Stomach (tissue), 9 donors: ENCODE results near the gene PKD2L1. TPM values are rescaled to one million over a fixed set of nuclear protein-coding genes. Genes with fewer than 3 reads are reported as not detected.
"Not testable (repeated sequence)": the region's sequence is repeated elsewhere in the genome, so short reads cannot be mapped to it uniquely, and the experiment has no call there.

Experiments used
- DNase-seq, 2 donors: peaks; one replicate each; pipeline versions ENCODE4 v3.0.0 to v3.0.0-alpha.2; 2013 to 2019
- H3K27ac ChIP-seq, 5 donors: fragments of 200-600 bp in 4 of 5; sonication (generic) in 4 of 5; one replicate each; pipeline ENCODE4 v1.5.1; 2013 to 2019; ENCODE audit warnings: mild to moderate bottlenecking in 1 of 5, moderate library complexity in 1 of 5
- H3K27me3 ChIP-seq, 3 donors: fragments of 200-600 bp; sonication (generic); one replicate each; pipeline ENCODE4 v1.5.1; 2017 to 2019; ENCODE audit warnings: mixed run types in 1 of 3
- H3K36me3 ChIP-seq, 4 donors: fragments of 200-600 bp; sonication (generic); 1 replicate in 3 of 4; 2 replicates in 1 of 4; pipeline ENCODE4 v1.5.1; 2016 to 2019
- H3K4me1 ChIP-seq, 4 donors: fragments of 200-600 bp; sonication (generic); one replicate each; pipeline ENCODE4 v1.5.1; 2016 to 2019
- H3K4me3 ChIP-seq, 4 donors: fragments of 200-600 bp; sonication (generic) in 3 of 4; one replicate each; pipeline ENCODE4 v1.5.1; 2016 to 2019; ENCODE audit warnings: mild to moderate bottlenecking in 1 of 4
- H3K9me3 ChIP-seq, 4 donors: fragments of 200-600 bp; sonication (generic); one replicate each; pipeline ENCODE4 v1.5.1; 2016 to 2019
- CTCF ChIP-seq, 7 experiments: fragments of 450-650 bp in 4 of 7; fragments of 200-600 bp in 3 of 7; sonication (generic) in 3 of 7; IDR thresholded peaks; one replicate each; pipeline ENCODE4 v1.5.1; 2016 to 2019; ENCODE audit warnings: antibody characterized with exemption in 7 of 7, control low read depth in 2 of 7, mild to moderate bottlenecking in 1 of 7
- EP300 ChIP-seq: sonication (generic); formaldehyde crosslinking; IDR thresholded peaks from one replicate; pipeline ENCODE4 v1.6.1; 2017; ENCODE audit warnings: antibody characterized with exemption
- POLR2A ChIP-seq, 4 donors: fragments of 450-650 bp; IDR thresholded peaks; one replicate each; pipeline ENCODE4 v1.6.1; 2016; ENCODE audit warnings: antibody characterized with exemption in 4 of 4, control low read depth in 2 of 4, mild to moderate bottlenecking in 1 of 4, moderate library complexity in 1 of 4
- POLR2AphosphoS5 ChIP-seq, 3 donors: sonication (generic); formaldehyde crosslinking; IDR thresholded peaks; one replicate each; pipeline ENCODE4 v1.6.1; 2016; ENCODE audit warnings: antibody characterized with exemption in 3 of 3
- WGBS, 5 donors: extraction: QIAGEN DNeasy Blood & Tissue Kit in 3 of 5; methylation state at CpG; one replicate each; pipeline versions ENCODE4 v1.1.5 to v1.1.7; 2013 to 2018; 5-methylcytosine and 5-hydroxymethylcytosine counted together
- intact Hi-C: fragments of 100-400 bp; cut with DNase I; formaldehyde crosslinking; loops from one replicate; pipeline ENCODE4 v1.15.1; 2023; ENCODE audit warnings: low total_unique reads
- polyA plus RNA-seq, 3 donors: library from polyadenylated mRNA; stranded (reverse); fragments of 200-250 nt; gene quantifications; one replicate each; pipeline ENCODE4 v1.2.3, GENCODE V29; 2013
- total RNA-seq, 5 donors: library from RNA; depleted of rRNA; stranded (reverse); fragments of >200 nt; gene quantifications; one replicate each; pipeline versions ENCODE4 v1.1.0 to v1.2.3, GENCODE V29; 2014 to 2016
- donor health status: healthy with polysubstance abuse.
- donor health status: Bipolar disorder and iron deficiency.
- donor health status: healthy.

The PKD2L1 gene
- total and polyA plus RNA-seq, 8 donors, result 0.23 to 0.89 TPM; not detected in 6

- intact Hi-C loops, result no loop called here
- no peak for TF ChIP-seq POLR2AphosphoS5 (IDR thresholded peaks at IDR 0.05)
- no peak for TF ChIP-seq EP300
- TF ChIP-seq CTCF (IDR thresholded peaks at IDR 0.05), result no peak
- no peak for TF ChIP-seq POLR2A (IDR thresholded peaks at IDR 0.05)
- no peaks in the 10 kb centered on the region for H3K9me3 ChIP-seq
- no peaks in the 10 kb centered on the region for H3K36me3 ChIP-seq
- no peaks in the 10 kb centered on the region for H3K4me1 ChIP-seq
- H3K4me3 ChIP-seq, result no peak overlapping the region
- no peak overlapping the region for H3K27ac ChIP-seq
- peaks cover 0 to 40% (median 0%) of the 10 kb centered on the region in 3 donors for H3K27me3 ChIP-seq
- DNase-seq, result no peak
Measured at GRCh38 chr10:100293066-100293465, 37.0 kb downstream of the PKD2L1 start.

GRCh38 chr10:100292300-100292699 lies 37.7 kb downstream of the PKD2L1 start:
- H3K36me3 ChIP-seq, DNase-seq, H3K9me3 ChIP-seq, H3K4me3 ChIP-seq, H3K4me1 ChIP-seq, intact Hi-C loops: not testable (repeated sequence)
- 17 to 53% (median 38%) methylated on average over 4 of the region's 4 CpGs for WGBS, 5 donors
- Histone ChIP-seq H3K27me3 (peaks cover 0 to 35% (median 0%) of the 10 kb centered on the region in 3 donors), H3K27ac (peak overlapping the region in 2 of 5 donors; percentile 2 to 8)

- intact Hi-C loops, result no loop called here
- DNase-seq, result no peak
- TF ChIP-seq POLR2AphosphoS5 (IDR thresholded peaks at IDR 0.05), result no peak
- no peak for TF ChIP-seq EP300
- TF ChIP-seq POLR2A (IDR thresholded peaks at IDR 0.05), result no peak
- TF ChIP-seq CTCF (IDR thresholded peaks at IDR 0.05), result no peak
- H3K4me3 ChIP-seq, result no peak overlapping the region
- H3K27me3 ChIP-seq, result peaks cover 0 to 25% (median 0%) of the 10 kb centered on the region in 3 donors
- H3K36me3 ChIP-seq, result no peaks in the 10 kb centered on the region
- H3K9me3 ChIP-seq, result no peaks in the 10 kb centered on the region
- peaks cover 0 to 9% (median 6%) of the 10 kb centered on the region in 4 donors for H3K4me1 ChIP-seq
- 74 to 89% (median 83%) methylated on average over 3 of the region's 3 CpGs for WGBS, 5 donors
- peak overlapping the region in 3 of 5 donors; percentile 2 to 8 (median 5) for H3K27ac ChIP-seq
Measured at GRCh38 chr10:100291356-100291755, 38.7 kb downstream of the PKD2L1 start.

- Histone ChIP-seq H3K9me3 (no peaks in the 10 kb centered on the region), H3K36me3 (no peaks in the 10 kb centered on the region), H3K27me3 (peaks cover 0 to 15% (median 0%) of the 10 kb centered on the region in 3 donors), H3K27ac (no peak overlapping the region), H3K4me3 (no peak overlapping the region), H3K4me1 (peaks cover 10 to 23% (median 20%) of the 10 kb centered on the region in 4 donors)
- intact Hi-C loops, result no loop called here
- no peak for TF ChIP-seq POLR2A (IDR thresholded peaks at IDR 0.05)
- TF ChIP-seq EP300, result no peak
- no peak for TF ChIP-seq POLR2AphosphoS5 (IDR thresholded peaks at IDR 0.05)
- TF ChIP-seq CTCF (IDR thresholded peaks at IDR 0.05), result no peak
- no peak for DNase-seq
- WGBS, 5 donors, result 62 to 82% (median 76%) methylated on average over 2 of the region's 2 CpGs
Measured at GRCh38 chr10:100289641-100290040, 40.4 kb downstream of the PKD2L1 start.

GRCh38 chr10:100288196-100288595 lies 41.8 kb downstream of the PKD2L1 start:
- DNase-seq, result no peak
- peaks cover 0 to under 1% (median 0%) of the 10 kb centered on the region in 3 donors for H3K27me3 ChIP-seq
- WGBS, 5 donors, result 75 to 85% (median 76%) methylated on average over 5 of the region's 5 CpGs
- peaks cover 0 to 10% (median 3%) of the 10 kb centered on the region in 4 donors for H3K36me3 ChIP-seq
- no peak overlapping the region for H3K4me3 ChIP-seq
- TF ChIP-seq POLR2A (IDR thresholded peaks at IDR 0.05) (no peak), CTCF (IDR thresholded peaks at IDR 0.05) (no peak), EP300 (no peak), POLR2AphosphoS5 (IDR thresholded peaks at IDR 0.05) (no peak)
- intact Hi-C loops, result no loop called here
- H3K27ac ChIP-seq, result no peak overlapping the region
- H3K4me1 ChIP-seq, result peaks cover 10 to 33% (median 26%) of the 10 kb centered on the region in 4 donors
- no peaks in the 10 kb centered on the region for H3K9me3 ChIP-seq
